Breast epithelium (tissue), 4 donors: ENCODE data around the gene ANKRD45. TPM values are rescaled to one million over a fixed set of nuclear protein-coding genes. Genes with fewer than 3 reads are reported as not detected.
"Not testable (repeated sequence)": the region's sequence is repeated elsewhere in the genome, so short reads cannot be mapped to it uniquely, and the experiment has no call there.

Experiments
- DNase-seq, 2 donors: peaks; one replicate each; pipeline ENCODE4 v3.0.0-alpha.2; 2019; ENCODE audit warnings: low spot score in 2 of 2
- H3K27ac ChIP-seq, 2 donors: fragments of 200-600 bp; sonication (generic) in 1 of 2; one replicate each; pipeline ENCODE4 v1.5.1; 2016 to 2019; ENCODE audit warnings: mild to moderate bottlenecking in 1 of 2
- H3K27me3 ChIP-seq, 2 donors: fragments of 200-600 bp; sonication (generic) in 1 of 2; one replicate each; pipeline versions ENCODE4 v1.5.1 to v1.6.0; 2017 to 2019; ENCODE audit warnings: control low read depth in 1 of 2, mild to moderate bottlenecking in 1 of 2
- H3K36me3 ChIP-seq: fragments of 200-600 bp; one replicate; pipeline ENCODE4 v1.5.1; 2019
- H3K4me1 ChIP-seq, 2 donors: fragments of 200-600 bp; sonication (generic); one replicate each; pipeline ENCODE4 v1.5.1; 2016 to 2019; ENCODE audit warnings: control low read depth in 1 of 2
- H3K4me3 ChIP-seq, 3 donors: fragments of 200-600 bp; sonication (generic); 1 replicate in 2 of 3; 2 replicates in 1 of 3; pipeline ENCODE4 v1.5.1; 2016 to 2019; ENCODE audit warnings: mild to moderate bottlenecking in 3 of 3, moderate library complexity in 2 of 3
- H3K9me3 ChIP-seq, 2 donors: fragments of 200-600 bp; sonication (generic) in 1 of 2; one replicate each; pipeline ENCODE4 v1.5.1; 2016 to 2019; ENCODE audit warnings: control low read depth in 1 of 2
- CTCF ChIP-seq, 3 donors: fragments of 450-650 bp; IDR thresholded peaks; one replicate each; pipeline ENCODE4 v1.5.1; 2016 to 2017; ENCODE audit warnings: antibody characterized with exemption in 3 of 3, mild to moderate bottlenecking in 3 of 3, moderate library complexity in 3 of 3
- POLR2A ChIP-seq: fragments of 450-650 bp; IDR thresholded peaks from one replicate; pipeline ENCODE4 v1.6.1; 2016; ENCODE audit warnings: antibody characterized with exemption, mild to moderate bottlenecking, moderate library complexity
- POLR2AphosphoS5 ChIP-seq, 3 donors: sonication (generic); formaldehyde crosslinking; IDR thresholded peaks; one replicate each; pipeline ENCODE4 v1.6.1; 2017; ENCODE audit warnings: antibody characterized with exemption in 3 of 3
- intact Hi-C: fragments of 100-400 bp; cut with DNase I; formaldehyde crosslinking; loops from one replicate; pipeline ENCODE4 v1.15.1; 2023; ENCODE audit warnings: low total_unique reads
- total RNA-seq, 3 donors: library from RNA; depleted of rRNA; stranded (reverse); fragments of >200 nt; gene quantifications; one replicate each; pipeline ENCODE4 v1.1.0, GENCODE V29; 2016

Gene ANKRD45
- total RNA-seq, 3 donors from 2014 or later = 0.29 to 0.33 TPM; not detected in 1

GRCh38 chr1:173639102-173639501 lies 30.5 kb downstream of the ANKRD45 start:
- H3K9me3 ChIP-seq = peaks cover 0 to 8% of the 10 kb centered on the region in 2 donors
- no peak overlapping the region for H3K27ac ChIP-seq
- TF ChIP-seq CTCF (IDR thresholded peaks at IDR 0.05) (no peak), POLR2A (no peak), POLR2AphosphoS5 (IDR thresholded peaks at IDR 0.05) (no peak)
- no peak for DNase-seq
- H3K36me3 ChIP-seq = no peaks in the 10 kb centered on the region
- no peak overlapping the region for H3K4me3 ChIP-seq
- intact Hi-C loops = no loop called here
- no peaks in the 10 kb centered on the region for H3K4me1 ChIP-seq
- no peaks in the 10 kb centered on the region for H3K27me3 ChIP-seq

- Histone ChIP-seq H3K36me3 (no peaks in the 10 kb centered on the region), H3K27ac (no peak overlapping the region), H3K4me3 (no peak overlapping the region), H3K9me3 (peaks cover 0 to 10% of the 10 kb centered on the region in 2 donors), H3K4me1 (no peaks in the 10 kb centered on the region), H3K27me3 (no peaks in the 10 kb centered on the region)
- intact Hi-C loops = no loop called here
- TF ChIP-seq POLR2AphosphoS5 (IDR thresholded peaks at IDR 0.05) (no peak), POLR2A (no peak), CTCF (IDR thresholded peaks at IDR 0.05) (no peak)
- no peak for DNase-seq
These were observed 31.3 kb downstream of the ANKRD45 start for GRCh38 chr1:173638043-173639021.

GRCh38 chr1:173637236-173638042 lies 32.2 kb downstream of the ANKRD45 start:
- intact Hi-C loops, DNase-seq, H3K36me3 ChIP-seq, H3K27ac ChIP-seq, H3K27me3 ChIP-seq, H3K4me3 ChIP-seq, H3K4me1 ChIP-seq: not testable (repeated sequence)
- H3K9me3 ChIP-seq = peaks cover 0 to 14% of the 10 kb centered on the region in 2 donors

GRCh38 chr1:173635116-173635515 lies 34.5 kb downstream of the ANKRD45 start, which contains the start of gene TEX50:
Gene TEX50 (plus strand): TSS chr1:173635338. CDS start chr1:173635522, 184 bp downstream.
- intact Hi-C loops = no loop called here
- DNase-seq = no peak
- no peaks in the 10 kb centered on the region for H3K36me3 ChIP-seq
- no peak within 1 kb of the TSS for H3K27ac ChIP-seq
- no peaks in the 10 kb centered on the region for H3K4me1 ChIP-seq
- TF ChIP-seq CTCF (IDR thresholded peaks at IDR 0.05) = no peak
- TF ChIP-seq POLR2A = no peak
- TF ChIP-seq POLR2AphosphoS5 (IDR thresholded peaks at IDR 0.05) = no peak
- peaks cover 0 to 14% of the 10 kb centered on the region in 2 donors for H3K9me3 ChIP-seq
- no peaks in the 10 kb centered on the region for H3K27me3 ChIP-seq
- no peak within 1 kb of the TSS for H3K4me3 ChIP-seq

GRCh38 chr1:173628888-173629287 lies 40.8 kb downstream of the ANKRD45 start:
- Histone ChIP-seq H3K27ac (no peak overlapping the region), H3K4me3 (no peak overlapping the region), H3K4me1 (no peaks in the 10 kb centered on the region), H3K9me3 (peaks cover 0 to 6% of the 10 kb centered on the region in 2 donors), H3K36me3 (peaks cover 6% of the 10 kb centered on the region), H3K27me3 (no peaks in the 10 kb centered on the region)
- no peak for DNase-seq
- intact Hi-C loops = no loop called here
- TF ChIP-seq POLR2A (no peak), POLR2AphosphoS5 (IDR thresholded peaks at IDR 0.05) (no peak), CTCF (IDR thresholded peaks at IDR 0.05) (no peak)
